NCI-H1048 (cell line): ENCODE results near the gene LHPP.
"Not testable (repeated sequence)": the region's sequence is repeated elsewhere in the genome, so short reads cannot be mapped to it uniquely, and the experiment has no call there.

Source experiments
- DNase-seq: peaks from one replicate; lab custom pipeline; 2025; lab: John Stamatoyannopoulos, UW

LHPP gene

DNA sequence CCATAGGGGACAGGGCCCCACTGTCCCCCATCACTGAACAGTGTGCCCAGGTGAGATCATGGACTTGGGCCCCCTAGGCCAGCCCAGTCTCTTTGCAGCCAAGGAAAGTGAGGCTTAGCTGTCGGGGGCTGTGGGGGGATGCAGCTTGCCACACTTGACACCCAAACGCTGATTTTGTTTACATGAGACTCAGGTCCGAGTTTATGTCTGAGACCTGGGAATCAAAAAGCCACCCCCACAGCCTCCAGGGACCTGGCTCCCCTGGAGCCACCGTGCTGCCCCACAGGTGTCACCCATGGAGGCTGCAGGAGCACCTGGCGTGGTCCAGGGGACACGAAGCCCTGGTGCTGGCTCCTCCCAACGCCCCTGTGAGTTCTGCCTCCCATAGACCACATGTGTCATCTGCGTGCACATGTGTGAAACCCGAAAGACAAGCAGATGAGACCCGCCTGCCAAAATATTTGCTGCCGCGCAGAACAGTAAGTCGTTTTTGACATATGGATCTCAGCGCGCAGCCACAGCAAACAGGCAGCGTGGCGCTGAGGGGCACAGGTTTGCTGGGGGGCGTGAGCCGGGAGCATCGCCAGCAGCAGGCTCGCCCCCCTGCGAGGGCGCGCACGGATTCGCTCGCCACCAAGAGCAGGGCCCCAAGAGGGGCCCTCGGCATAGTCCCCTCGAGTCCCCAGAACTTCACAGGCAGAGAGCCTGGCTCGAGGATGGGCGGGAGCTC, 112.3 kb downstream of the LHPP start:
- DNase-seq: no peak

DNA sequence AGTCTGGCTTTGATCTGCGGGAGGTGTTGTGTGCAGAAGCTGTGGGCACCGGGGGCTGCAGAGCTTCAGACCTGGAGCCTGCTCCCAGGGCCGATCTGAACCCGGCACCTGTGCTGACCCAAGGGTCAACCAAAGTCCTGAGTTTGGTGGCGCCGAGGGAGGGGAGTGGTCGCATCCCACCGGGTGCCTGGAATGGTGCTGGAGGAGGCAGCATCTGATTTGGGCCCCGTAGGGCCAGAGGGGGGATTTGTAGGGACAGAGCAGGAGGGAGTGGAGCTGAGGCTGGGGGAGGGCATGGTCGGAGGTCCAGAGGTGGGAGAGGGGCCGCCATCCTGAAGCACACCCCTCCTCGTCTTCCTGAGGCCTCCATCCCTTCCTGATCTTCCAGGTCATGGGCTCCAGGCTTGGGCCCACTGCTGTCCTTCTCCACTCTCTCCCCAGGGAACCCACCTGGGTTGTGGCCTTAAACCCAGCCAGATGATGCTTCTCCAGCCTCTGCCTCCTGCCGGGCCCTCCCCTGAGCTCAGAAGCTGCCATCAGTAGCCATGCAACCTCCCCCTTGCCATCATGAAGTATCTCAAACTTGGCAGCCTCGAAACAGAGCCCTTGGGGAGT, 112.9 kb downstream of the LHPP start:
- DNase-seq: no peak

DNA sequence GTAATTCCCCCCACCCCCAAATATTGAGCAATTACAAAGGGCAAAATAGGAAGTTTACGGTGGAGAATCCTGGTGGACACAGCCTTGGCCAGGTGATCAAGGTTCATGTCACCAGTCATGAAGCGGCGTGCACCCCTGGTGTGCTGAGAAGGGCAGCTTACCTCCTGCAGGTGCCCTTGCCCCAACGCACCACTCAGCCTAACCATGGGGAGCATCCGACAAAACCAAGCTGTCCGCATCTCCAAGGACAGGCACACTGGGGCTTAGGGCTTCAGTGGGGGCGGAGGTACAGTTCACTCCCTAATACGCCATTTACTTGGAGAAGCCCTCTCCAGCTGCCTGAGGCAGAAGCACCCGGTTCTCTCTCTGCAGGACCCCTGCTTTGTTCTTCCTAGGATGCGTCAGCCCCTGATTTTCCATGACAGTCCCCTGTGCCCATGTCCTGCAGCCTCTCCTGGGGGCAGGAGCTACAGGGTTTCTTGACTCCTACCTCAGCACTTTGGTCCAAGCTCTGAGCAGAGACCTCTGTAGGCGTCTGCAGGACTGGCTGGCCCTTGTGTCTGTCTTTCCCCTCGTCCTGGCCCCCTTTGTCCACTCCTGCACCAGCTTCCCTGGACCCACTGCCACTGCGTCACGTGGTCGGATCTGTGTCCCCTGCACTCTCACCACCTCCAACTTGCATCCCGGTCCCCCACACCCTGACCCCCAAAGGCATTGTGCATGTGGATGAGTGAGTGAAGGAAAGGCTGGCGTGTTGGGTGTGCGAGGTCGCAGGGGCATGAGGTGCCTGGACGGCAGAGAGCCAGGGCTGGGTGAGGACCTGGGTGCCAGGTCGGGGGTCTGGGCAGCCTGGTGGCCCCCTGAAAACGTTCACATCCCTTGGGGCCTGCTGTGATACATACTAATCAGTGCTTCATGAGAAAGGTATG, 113.7 kb downstream of the LHPP start:
- DNase-seq: no peak

DNA sequence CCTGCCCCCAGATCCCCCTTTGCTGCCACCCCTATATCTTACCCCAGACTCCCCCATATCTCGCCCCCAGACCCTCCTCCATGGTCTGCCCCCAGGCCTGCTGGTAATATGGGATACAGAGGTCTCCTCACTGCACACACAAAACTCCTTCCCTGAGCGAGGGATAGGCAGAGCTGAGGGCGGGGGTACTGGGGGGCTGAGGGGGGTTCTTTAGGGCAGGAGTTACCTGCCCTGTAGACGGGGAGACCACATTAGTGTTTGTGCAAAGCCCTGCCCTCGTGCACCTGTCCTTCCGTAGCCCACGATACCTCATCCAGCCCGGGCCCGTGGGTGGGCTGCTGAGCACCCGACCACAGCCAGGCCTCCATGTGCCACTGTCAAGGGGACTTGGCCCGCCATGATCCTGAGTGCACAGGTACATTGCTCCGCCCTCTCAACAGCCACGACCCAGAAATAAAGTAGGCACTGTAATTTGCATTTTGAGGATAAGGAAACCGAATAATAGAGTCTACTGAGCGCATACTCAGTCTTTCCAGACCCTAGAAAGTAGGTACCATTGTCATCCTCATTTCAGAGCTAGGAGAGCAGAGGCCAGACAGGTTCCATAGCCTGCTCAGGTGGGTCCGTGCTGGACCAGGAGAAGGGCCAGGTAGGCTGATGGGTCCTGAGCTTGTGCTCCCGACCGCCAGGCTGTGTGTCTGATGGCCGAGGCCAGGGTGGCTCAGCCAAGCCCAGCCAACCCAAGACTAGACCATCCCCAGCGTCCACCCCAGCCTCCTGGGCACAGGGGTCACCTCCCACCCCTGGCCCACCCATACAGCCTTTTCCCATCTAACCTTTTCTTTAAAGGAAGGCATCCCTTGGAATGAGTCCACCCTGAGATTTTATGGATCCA, 115.2 kb downstream of the LHPP start:
- DNase-seq: no peak

DNA sequence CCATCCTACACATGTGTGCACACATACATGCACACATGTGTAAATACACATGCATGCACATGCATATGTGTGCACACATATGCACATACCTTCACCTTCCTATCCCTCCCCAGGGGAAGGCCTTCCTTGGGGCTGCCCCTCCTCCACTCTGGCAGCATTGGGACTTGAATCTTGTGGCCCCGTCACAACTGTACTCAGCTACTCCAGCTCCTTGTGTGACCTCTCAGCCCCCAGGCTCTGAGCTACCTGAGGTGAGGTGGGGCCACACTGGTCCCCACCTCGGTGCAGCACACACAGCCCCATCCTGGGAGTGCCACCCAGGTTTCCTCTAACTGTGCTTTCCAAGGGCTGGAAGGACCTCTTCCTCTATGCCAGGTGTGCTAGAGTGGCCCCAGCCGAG, 116.0 kb downstream of the LHPP start:
- no peak for DNase-seq

DNA sequence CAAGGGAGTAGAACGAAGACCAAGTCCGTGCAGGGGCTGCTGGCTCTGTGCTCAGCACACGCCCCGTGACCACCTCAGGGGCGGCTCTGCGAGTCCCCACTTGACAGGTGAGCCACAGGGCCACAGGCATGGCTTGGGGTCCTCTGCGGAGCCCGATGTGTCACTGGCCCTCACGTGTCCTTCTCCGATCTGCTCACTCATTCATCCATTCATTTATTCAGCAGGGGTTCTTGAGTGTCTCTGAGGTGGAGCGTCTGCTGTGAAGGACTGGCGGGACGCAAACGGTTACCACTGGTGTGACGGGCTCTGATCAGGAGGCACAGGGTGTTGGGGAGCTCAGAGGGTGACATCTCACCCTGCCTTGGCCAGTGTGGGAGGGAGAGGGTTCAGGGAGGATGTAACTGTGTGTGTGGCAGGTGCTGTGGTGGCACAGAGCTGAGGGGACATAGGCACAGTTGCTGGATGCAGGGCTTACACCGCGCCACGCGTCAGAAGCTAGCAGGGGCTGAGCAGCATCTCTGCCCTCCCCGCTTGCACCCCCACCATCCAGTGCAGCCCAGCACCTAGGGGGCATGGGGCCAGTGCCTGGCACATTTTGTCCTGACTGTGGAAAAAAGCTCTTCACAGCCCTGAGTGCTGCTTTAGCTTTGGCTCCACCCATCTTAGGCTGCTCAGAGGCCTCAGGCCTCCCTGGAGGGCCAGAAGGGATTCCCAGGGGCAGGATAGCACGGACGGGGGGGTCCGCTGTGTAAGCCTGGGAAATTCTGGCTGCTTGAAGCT, 116.8 kb downstream of the LHPP start:
- no peak for DNase-seq

DNA sequence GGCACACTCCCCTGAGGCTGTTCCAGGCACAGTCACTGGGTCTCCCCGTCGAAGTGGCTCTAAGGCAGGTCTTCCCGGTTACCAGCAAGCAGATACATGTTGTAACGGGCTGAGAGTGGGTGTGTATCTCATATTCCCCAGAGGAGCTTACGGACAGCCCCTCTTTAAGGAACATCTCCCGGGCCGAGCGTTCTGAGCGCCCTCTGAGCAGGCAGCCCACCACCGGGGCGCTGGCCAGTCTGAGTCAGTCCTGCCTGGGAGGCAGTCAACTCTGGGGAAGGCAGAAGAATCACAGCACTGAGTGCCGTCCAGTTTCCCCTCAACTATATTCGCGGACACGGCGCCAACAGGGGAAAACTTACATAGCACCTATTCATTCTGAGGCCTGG, 117.4 kb downstream of the LHPP start:
- no peak for DNase-seq

DNA sequence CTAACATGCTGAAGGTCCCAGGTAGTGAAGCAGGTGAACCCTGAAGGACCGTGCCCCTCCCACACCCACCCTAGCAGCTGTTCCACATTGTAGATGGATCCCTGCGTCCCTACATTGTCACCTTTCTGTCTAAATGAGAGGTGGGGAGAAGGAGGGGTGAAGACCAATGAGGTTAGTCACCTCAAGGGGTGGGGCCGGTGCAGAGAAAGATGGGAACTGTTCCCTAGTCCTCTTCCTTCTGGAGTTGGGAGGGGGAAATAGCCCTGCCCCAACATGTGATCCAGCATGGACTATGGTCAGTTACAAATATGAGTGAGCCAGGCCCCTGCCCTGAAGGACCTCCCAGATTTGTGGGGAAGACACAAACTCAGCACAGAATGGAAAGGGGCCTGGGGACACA, 124.5 kb downstream of the LHPP start:
- DNase-seq: no peak

DNA sequence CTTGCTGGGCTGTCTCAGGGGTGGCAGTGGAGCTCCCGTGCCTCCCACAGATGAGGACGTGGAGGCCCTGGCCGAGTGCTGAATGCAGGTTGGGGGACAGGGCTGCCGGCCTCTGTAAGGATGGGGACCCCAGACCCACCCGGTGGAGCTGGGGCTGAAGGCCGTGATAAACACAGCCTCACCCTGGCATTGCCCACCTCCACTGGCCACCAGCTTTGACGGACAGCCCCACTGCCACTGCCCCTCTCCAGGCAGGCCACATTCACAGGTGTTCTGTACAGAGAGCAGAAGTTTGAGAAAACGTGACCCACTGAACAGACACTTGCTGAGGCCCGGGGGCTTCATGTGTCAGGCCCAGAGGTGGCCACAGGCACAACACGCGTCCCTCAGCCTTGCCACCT, 126.2 kb downstream of the LHPP start:
- no peak for DNase-seq

DNA sequence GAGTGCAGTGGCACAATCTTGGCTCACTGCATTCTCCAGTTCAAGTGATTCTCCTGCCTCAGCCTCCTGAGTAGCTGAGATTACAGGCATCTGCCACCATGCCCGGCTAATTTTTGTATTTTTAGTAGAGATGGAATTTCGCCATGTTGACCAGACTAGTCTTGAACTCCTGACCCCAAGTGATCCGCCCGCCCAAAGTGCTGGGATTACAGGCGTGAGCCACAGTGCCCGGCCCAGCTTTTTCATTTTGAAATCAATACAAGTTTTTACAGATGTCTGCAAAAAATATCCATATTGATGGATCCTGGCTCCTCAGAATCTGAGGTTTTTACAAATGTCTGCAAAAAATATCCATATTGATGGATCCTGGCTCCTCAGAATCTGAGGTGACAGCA, 126.7 kb downstream of the LHPP start:
- not testable (repeated sequence) for DNase-seq

DNA sequence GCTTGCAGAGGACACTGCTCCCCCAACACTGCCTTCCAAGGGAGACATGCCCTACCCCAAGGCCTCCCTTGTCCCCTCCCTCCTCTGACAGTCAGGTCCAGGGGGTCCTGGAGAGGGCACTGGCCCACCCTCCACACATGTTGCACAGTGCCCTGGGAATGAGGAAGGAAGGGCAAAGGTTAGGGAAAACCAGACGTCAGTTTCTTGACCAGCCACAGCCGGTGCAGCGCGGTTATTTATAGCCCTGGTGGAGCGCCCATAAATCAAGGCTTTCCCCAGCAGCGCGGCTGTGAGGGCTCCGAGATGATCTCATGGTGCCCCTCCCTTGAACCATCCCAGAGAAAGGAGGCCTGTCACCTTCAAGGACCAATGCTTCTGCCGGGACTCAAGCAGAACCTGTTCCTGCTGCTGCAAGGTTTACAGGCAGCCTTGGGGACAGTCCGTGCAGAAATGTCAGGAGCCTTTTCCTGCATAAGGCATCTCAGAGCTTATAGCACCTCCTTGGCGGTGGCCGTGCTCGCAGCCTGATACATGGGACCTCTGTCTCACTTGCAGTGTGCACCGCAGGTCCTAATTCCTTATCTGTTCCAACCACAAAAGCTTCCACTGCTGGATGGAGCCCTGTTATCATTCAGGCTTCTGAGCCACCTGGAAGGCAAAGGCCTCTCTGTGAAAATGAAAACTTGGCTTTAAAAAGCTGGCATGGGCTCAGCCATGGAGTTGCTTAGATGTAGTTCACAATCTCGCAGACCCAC, 127.3 kb downstream of the LHPP start:
- DNase-seq: no peak

DNA sequence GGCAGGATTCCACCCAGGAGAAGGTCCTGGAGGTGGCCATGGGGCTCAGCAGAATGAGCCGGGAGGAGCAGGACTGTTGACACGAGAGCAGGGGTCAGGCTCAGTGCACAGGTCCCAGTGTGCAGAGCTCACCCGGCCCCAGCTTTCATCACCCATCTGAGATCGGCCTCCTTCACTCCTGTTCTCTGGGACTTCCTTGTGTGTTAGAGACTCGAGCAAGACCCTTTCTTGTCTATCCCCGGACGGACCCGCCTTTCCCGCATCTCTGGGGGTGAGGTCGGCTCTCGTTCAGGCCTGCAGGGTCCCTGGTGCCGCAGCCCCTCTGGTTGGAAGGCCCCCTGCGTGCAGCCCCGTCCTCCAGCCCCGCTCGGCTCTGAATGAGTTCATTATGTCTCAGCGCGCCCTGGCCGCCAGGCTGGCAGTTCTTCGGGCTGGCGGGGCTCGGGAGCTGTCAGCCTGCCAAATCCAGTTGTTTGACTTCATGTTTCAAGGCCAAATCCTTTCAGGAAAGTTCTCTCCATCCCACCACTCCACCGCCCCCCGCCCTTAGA, 127.9 kb downstream of the LHPP start:
- DNase-seq: no peak

DNA sequence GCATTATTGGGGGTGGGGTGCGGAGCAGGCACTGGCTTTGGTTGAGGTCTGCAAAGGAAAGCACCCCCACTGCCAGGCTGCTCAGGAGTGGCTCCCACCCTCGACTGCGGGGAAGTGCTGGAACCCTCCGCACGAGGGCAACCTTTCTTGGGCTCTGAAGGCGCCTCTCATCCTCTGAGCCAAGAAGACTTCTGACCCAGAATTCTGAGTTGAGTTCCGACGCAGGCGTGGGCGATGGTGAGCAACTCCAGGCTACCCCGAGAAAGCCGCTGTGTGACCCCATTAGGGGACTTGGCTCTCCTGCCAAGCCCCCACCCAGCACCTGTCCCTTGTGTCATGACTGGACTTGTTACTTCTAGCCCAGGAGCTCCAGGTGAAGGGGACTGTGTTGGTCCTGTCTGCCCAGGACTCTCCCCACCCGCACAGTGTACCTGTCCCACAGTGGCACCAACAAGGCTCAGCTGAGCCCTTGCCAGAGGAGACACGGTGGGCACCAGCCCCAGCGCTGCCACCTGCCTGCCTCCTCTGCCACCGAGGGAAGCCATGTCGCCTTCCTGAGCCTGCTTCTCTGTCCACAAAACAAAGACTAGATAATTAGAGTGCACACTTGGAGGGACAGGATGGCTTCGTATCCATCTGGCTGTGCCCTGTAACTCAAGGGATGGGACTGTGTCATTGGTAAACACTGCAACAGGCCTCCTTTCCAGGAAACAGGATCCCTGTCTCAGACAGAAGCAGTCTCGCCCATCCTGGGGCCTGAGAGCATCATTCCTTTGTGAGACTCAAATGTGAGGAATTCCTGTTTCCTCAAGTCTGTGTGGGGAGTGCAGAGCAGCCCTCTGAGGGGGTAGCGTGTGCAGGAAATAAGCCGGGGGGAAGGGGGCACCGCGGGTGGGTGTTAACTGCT, 128.8 kb downstream of the LHPP start:
- no peak for DNase-seq

DNA sequence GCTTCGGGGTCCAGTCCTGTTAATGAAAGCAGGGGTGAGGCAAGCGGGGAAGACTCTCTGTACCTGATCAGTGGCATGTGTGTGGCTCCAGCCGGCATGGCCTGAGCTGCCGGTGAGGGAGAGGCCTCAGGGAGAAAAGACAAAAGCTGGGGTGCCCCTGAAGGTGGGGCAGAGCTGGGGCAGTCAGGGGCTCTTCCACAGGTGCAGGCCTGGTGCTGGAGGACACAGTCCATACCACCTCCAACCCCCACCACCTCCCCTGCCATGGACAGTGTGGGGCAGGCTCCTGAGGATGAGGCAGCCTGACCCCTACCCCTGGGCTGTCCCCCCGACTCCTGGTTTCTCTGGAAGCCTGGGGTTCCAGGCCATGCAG, 129.5 kb downstream of the LHPP start:
- DNase-seq: no peak

DNA sequence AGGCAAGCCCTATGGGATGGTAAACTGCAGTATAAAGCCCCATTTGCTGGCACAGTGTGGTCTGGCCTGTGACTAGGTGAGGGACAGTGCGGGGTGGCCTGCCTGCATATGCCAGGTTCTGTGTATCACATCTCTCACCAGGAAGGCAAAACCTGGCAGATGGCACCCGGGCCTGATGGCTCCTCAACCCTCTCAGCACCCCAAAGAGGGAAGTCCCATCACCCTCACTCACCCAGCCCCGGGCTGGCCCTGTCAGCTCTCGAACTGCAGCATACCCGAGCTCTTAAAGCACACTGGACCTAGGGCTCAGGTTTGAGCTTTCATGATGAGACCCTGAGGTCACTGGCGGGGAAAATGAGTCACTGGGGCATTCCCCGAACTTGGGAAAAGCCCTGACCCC, 130.5 kb downstream of the LHPP start:
- DNase-seq: no peak

DNA sequence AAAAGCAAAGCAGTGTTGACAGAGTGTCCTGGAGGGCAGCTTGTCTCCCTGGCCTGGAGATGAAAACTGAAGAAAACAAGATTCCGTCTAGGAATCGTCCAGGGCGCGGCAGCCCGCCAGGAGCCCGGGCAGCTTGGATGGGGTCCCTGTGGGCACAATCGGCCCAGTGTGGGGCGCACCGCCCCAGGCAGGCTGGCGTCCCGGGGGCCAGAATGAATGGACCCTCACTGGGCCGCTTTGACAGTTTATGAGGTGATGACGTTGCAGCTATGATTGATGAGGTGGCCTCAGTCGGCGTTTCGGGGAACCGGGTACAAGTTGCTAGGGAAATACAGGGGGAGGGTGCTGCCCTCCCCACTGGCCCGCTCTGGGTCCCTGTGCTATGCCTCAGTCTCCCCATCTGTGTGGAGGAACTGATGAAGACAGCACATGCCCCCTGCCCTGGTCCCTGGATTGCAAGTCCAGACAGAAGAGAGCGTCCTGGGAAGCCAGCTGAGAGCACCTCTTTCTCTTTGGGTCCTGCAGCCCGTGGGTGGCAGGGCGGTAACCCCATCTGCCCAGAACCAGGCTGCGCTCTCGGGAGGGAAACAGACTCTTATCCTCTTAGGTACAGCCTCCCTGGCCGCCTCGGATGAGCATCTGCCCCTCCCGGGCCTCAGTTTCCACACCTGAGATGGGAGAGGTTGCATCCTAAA, 131.3 kb downstream of the LHPP start:
- no peak for DNase-seq

DNA sequence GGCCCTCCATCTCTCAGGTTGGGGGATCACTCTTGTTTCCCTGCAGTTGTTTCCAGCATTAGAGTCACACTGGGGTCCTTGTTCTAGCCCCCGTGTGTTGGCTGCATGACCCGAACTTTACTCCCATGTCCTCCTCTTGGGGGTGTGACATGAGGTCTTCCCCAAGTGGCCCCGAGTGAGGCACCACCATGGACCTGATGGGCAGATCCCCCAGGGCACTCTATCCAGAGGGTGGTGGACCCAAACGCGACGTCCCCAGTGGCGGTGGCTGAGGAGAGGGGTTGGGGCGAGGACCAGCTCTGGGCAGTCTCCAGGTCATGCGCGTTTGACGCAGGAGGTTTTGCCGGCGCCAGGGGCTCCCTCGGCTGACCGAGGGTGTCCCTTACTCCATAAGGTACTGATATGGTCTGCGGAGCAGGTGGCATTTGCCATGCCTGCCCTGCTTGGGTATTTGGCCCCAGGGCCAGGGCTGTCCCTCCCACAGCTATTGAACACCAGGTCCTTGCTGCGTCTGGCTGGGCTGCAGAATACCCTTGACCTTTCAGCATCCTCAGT, 131.9 kb downstream of the LHPP start:
- no peak for DNase-seq

DNA sequence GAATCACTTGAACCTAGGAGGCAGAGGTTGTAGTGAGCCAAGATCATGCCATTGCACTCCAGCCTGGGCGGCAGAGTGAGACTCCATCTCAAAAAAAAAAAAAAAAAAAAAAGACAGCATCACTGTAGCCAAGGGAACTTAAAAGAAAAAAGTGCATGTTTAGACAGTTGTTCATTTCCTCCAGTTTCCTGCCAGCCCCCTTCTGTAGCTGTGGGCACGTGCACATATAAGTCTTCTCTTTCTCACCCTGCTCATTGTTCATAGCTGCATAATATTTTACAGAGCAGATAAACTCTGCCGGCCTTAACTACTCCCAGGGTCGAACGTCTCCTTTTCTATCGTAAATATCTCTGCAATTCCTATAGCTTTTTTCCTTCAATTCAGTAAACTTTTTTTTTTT, 132.6 kb downstream of the LHPP start:
- DNase-seq: no peak
